Uterus (tissue), 4 donors: ENCODE results near the gene NENF. TPM values are rescaled to one million over a fixed set of nuclear protein-coding genes. Genes with fewer than 3 reads are reported as not detected.
A peak's percentile ranks its signal among the peaks of the same experiment; 100 is the strongest.

Experiments
- DNase-seq, 2 donors: peaks; one replicate each; pipeline ENCODE4 v3.0.0-alpha.2; 2019 to 2020
- H3K27ac ChIP-seq, 2 donors: fragments of 200-600 bp; sonication (generic); 1 replicate in 1 of 2; 2 replicates in 1 of 2; pipeline ENCODE4 v1.5.1; 2016 to 2018
- H3K27me3 ChIP-seq, 2 donors: fragments of 200-600 bp; sonication (generic); one replicate each; pipeline ENCODE4 v1.5.1; 2018 to 2019; ENCODE audit warnings: control low read depth in 1 of 2
- H3K36me3 ChIP-seq, 2 donors: fragments of 200-600 bp; sonication (generic); one replicate each; pipeline ENCODE4 v1.5.1; 2019; ENCODE audit warnings: control low read depth in 1 of 2
- H3K4me1 ChIP-seq, 2 donors: fragments of 200-600 bp; sonication (generic); one replicate each; pipeline ENCODE4 v1.5.1; 2018 to 2019; ENCODE audit warnings: control low read depth in 1 of 2
- H3K4me3 ChIP-seq, 2 donors: fragments of 200-600 bp; sonication (generic); 1 replicate in 1 of 2; 2 replicates in 1 of 2; pipeline ENCODE4 v1.5.1; 2018 to 2019; ENCODE audit warnings: mild to moderate bottlenecking in 1 of 2
- H3K9me3 ChIP-seq, 2 donors: fragments of 200-600 bp; sonication (generic); one replicate each; pipeline ENCODE4 v1.5.1; 2019; ENCODE audit warnings: control low read depth in 1 of 2
- POLR2A ChIP-seq, 2 donors: fragments of 450-650 bp; IDR thresholded peaks; one replicate each; pipeline ENCODE4 v1.6.1; 2016; ENCODE audit warnings: antibody characterized with exemption in 2 of 2, mild to moderate bottlenecking in 1 of 2, moderate library complexity in 1 of 2
- intact Hi-C: fragments of 100-400 bp; cut with DNase I; formaldehyde crosslinking; loops from one replicate; pipeline ENCODE4 v1.15.1; 2023; ENCODE audit warnings: low total_unique reads
- total RNA-seq, 4 donors: library from RNA; depleted of rRNA in 3 of 4; stranded (reverse); fragments of >200 nt in 3 of 4; gene quantifications; one replicate each; pipeline versions ENCODE4 v1.1.0 to v1.2.4, GENCODE V29; 2014 to 2023
- TF ChIP-seq, protein P1 (sequence below), 4 experiments: fragments of 200-600 bp in 2 of 4; fragments of 450-650 bp in 2 of 4; sonication (generic) in 2 of 4; IDR thresholded peaks; one replicate each; pipeline ENCODE4 v1.5.1; 2016 to 2019; ENCODE audit warnings: antibody characterized with exemption in 4 of 4, mild to moderate bottlenecking in 2 of 4, moderate library complexity in 1 of 4
- donor health status: DM: yes; HTN: yes; CAD: no.

NENF gene
- total RNA-seq, 4 donors from 2014 or later = 35.0 to 180 (median 122) TPM

DNA sequence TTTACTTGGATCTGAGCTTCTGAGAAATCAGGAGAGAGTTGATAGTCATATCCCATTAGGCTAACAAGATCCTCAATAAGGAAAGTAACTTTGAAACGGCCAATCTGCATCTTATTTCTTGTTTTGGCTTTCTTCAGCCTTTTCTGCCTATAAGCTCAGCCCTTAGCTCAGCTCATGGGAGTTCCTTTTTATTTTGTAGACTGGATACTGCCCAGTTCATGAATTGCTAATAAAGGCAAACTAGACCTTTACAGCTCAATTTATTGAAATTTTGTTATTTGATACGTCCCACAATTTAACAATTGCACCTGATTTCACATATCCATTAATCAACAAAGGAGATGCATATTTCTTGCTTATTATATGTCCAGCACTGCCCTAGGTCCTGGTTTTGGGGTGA lies 22.7 kb downstream of the NENF start:
- Histone ChIP-seq H3K27ac (no peak overlapping the region), H3K4me3 (no peak overlapping the region), H3K4me1 (peaks cover 0 to 5% of the 10 kb centered on the region in 2 donors), H3K27me3 (no peaks in the 10 kb centered on the region), H3K36me3 (no peaks in the 10 kb centered on the region), H3K9me3 (no peaks in the 10 kb centered on the region)
- TF ChIP-seq POLR2A (IDR thresholded peaks at IDR 0.05) = no peak
- TF ChIP-seq, protein P1, sequence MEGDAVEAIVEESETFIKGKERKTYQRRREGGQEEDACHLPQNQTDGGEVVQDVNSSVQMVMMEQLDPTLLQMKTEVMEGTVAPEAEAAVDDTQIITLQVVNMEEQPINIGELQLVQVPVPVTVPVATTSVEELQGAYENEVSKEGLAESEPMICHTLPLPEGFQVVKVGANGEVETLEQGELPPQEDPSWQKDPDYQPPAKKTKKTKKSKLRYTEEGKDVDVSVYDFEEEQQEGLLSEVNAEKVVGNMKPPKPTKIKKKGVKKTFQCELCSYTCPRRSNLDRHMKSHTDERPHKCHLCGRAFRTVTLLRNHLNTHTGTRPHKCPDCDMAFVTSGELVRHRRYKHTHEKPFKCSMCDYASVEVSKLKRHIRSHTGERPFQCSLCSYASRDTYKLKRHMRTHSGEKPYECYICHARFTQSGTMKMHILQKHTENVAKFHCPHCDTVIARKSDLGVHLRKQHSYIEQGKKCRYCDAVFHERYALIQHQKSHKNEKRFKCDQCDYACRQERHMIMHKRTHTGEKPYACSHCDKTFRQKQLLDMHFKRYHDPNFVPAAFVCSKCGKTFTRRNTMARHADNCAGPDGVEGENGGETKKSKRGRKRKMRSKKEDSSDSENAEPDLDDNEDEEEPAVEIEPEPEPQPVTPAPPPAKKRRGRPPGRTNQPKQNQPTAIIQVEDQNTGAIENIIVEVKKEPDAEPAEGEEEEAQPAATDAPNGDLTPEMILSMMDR (IDR thresholded peaks at IDR 0.05) = no peak
- no peak for DNase-seq
- intact Hi-C loops = loop anchor here (5.0 kb wide), 1 partner anchor 383 kb away; no protein-coding TSS in a partner anchor

DNA sequence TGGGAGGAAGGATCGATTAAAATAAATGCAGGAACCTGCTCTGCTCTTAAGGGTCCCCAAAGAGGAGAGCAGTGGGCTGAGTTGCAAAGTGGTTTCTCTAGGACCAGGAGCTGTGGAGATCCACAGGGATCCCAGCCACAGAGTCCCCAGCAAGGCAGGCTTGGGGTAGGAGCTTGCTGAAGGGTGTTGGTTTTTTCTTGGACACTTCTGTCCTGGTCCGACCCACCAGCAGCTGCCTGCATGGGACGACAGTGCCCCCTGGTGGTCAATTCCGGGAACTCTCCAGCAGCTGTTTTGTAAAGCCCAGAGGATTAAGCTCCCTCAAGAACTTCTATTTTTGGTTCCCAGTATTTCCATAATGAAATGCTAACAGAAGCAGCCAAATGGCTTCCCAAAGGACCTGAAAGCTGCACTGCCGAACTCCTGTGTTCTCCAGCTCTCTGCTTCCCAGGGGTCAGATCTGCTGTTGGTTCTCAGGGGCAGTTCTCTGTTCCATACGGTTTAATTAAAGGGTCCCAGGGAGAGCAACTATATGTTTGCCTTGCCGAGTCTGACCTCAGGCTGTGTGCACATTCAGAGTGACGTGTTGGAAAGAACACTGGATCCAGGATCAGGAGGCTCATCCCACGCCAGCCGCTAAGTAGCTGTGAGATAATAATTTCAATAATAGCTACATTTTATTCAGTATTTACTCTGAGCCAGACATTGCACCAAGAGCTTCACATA lies 23.2 kb downstream of the NENF start:
- intact Hi-C loops = loop anchor here (5.0 kb wide), 1 partner anchor 384 kb away; no protein-coding TSS in a partner anchor
- H3K27ac ChIP-seq = peak overlapping the region; percentile 57 to 63
- no peaks in the 10 kb centered on the region for H3K9me3 ChIP-seq
- H3K27me3 ChIP-seq = no peaks in the 10 kb centered on the region
- peaks cover 0 to 5% of the 10 kb centered on the region in 2 donors for H3K4me1 ChIP-seq
- H3K4me3 ChIP-seq = no peak overlapping the region
- no peak for TF ChIP-seq POLR2A (IDR thresholded peaks at IDR 0.05)
- TF ChIP-seq, protein P1 (IDR thresholded peaks at IDR 0.05) = peak; percentile 93 to 100 (median 96)
- no peaks in the 10 kb centered on the region for H3K36me3 ChIP-seq
- DNase-seq = peak; percentile 90 to 91

DNA sequence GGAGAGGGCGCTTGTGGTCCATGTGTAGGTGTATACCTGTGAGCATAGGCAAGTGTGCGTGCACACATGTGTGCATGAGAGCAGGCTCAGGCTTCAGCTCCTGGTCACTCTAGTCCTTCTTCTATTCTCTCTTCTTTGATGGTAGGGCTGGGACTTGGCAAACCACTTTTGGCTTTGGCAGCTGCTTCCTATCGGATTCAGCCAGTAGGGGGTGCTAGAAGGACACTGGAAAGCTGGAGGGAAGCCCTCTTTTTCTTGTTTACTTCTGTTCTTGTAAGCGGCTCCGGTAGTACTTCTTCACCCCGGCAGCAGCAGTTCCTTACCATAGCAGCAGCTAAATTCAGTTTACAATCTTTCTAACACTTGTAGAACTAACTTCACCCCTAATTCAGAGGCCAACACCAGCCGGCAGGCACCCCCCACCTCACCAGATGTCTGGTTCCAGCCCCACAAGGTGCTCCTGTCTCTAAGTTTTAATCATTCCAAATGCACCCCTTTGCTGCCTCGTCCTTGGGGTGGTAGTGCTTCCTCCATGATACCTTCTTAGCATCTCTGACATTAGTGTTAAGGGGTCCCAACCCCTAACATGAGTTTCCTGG lies 25.1 kb downstream of the NENF start:
- Histone ChIP-seq H3K27me3 (no peaks in the 10 kb centered on the region), H3K4me1 (no peaks in the 10 kb centered on the region), H3K4me3 (no peak overlapping the region), H3K27ac (no peak overlapping the region), H3K9me3 (no peaks in the 10 kb centered on the region), H3K36me3 (no peaks in the 10 kb centered on the region)
- no peak for DNase-seq
- no peak for TF ChIP-seq POLR2A (IDR thresholded peaks at IDR 0.05)
- TF ChIP-seq, protein P1 (IDR thresholded peaks at IDR 0.05) = peak in 1 of 4 experiments; percentile 8
- intact Hi-C loops = loop anchor here (5.0 kb wide), 1 partner anchor 386 kb away; no protein-coding TSS in a partner anchor

DNA sequence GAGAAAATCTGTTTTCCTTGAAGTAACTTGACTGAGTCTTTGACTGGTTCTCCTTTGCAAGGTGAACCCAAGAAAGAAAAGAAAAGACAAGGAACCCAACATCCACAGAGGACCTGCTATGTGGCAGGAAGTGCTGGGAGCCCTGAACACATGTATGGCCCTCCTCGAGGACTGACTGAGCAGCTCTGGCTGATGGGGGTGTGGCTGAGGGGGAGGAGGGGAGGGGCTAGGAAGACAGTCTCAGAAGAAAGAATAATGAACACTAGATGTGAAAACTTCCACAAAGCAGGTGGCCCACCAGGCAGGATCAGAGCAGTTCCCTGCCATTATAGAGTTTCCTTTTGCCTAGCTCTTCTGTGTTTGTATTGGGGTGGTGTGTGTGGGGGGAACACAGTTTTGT lies 26.1 kb downstream of the NENF start:
- Histone ChIP-seq H3K27me3 (no peaks in the 10 kb centered on the region), H3K4me3 (no peak overlapping the region), H3K4me1 (no peaks in the 10 kb centered on the region), H3K36me3 (no peaks in the 10 kb centered on the region), H3K9me3 (no peaks in the 10 kb centered on the region), H3K27ac (no peak overlapping the region)
- DNase-seq = no peak
- intact Hi-C loops = loop anchor here (5.0 kb wide), 1 partner anchor 387 kb away; no protein-coding TSS in a partner anchor
- TF ChIP-seq POLR2A (IDR thresholded peaks at IDR 0.05) = no peak
- TF ChIP-seq, protein P1 (IDR thresholded peaks at IDR 0.05) = no peak

DNA sequence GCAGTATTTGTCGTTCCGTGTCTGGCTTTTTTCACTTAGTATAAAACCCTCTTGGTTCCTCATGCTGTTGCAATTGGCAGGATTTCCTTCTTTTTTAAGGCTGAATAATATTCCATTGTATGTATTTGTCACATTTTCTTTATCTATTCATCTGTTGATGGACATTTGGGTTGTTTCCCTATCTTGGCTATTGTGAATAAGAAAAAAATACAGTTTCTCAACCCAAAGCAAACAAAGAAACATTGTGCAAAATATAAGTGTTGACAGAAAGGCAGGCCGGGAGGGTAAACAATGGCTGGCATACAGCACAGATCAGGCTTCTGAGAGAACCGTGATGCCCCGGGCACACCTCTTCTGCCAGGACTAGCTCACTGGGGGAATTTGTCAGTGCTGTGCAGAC lies 26.9 kb downstream of the NENF start:
- intact Hi-C loops = loop anchor here (5.0 kb wide), 1 partner anchor 387 kb away; no protein-coding TSS in a partner anchor
- DNase-seq = no peak
- H3K4me1 ChIP-seq = no peaks in the 10 kb centered on the region
- H3K27ac ChIP-seq = no peak overlapping the region
- H3K27me3 ChIP-seq = no peaks in the 10 kb centered on the region
- no peak overlapping the region for H3K4me3 ChIP-seq
- H3K36me3 ChIP-seq = no peaks in the 10 kb centered on the region
- TF ChIP-seq POLR2A (IDR thresholded peaks at IDR 0.05) = no peak
- TF ChIP-seq, protein P1 (IDR thresholded peaks at IDR 0.05) = no peak
- H3K9me3 ChIP-seq = no peaks in the 10 kb centered on the region
